Esophagus squamous epithelium (tissue), 5 donors: Measurements from ENCODE around the gene HLCS. TPM values are rescaled to one million over a fixed set of nuclear protein-coding genes. Genes with fewer than 3 reads are reported as not detected.

Experiments
- DNase-seq: peaks from one replicate; lab custom pipeline; 2025; lab: John Stamatoyannopoulos, UW
- H3K27ac ChIP-seq, 4 donors: fragments of 200-600 bp; sonication (generic); one replicate each; pipeline ENCODE4 v1.5.1; 2016 to 2019; ENCODE audit warnings: mild to moderate bottlenecking in 1 of 4
- H3K27me3 ChIP-seq, 4 donors: fragments of 200-600 bp; sonication (generic); 1 replicate in 3 of 4; 2 replicates in 1 of 4; pipeline versions ENCODE4 v1.5.1 to v1.6.0; 2017 to 2021; ENCODE audit warnings: antibody characterized with exemption in 1 of 4
- H3K36me3 ChIP-seq, 3 donors: fragments of 200-600 bp; sonication (generic); one replicate each; pipeline ENCODE4 v1.5.1; 2016 to 2019
- H3K4me1 ChIP-seq, 3 donors: fragments of 200-600 bp; sonication (generic); one replicate each; pipeline ENCODE4 v1.5.1; 2017 to 2019
- H3K4me3 ChIP-seq, 4 donors: fragments of 200-600 bp; sonication (generic); 1 replicate in 3 of 4; 2 replicates in 1 of 4; pipeline ENCODE4 v1.5.1; 2016 to 2019; ENCODE audit warnings: mild to moderate bottlenecking in 2 of 4, moderate library complexity in 1 of 4
- H3K9me3 ChIP-seq, 3 donors: fragments of 200-600 bp; sonication (generic); one replicate each; pipeline ENCODE4 v1.5.1; 2016 to 2019
- POLR2A ChIP-seq, 4 donors: fragments of 450-650 bp; IDR thresholded peaks; one replicate each; pipeline ENCODE4 v1.6.1; 2017; ENCODE audit warnings: antibody characterized with exemption in 4 of 4, mild to moderate bottlenecking in 4 of 4, moderate library complexity in 3 of 4
- WGBS, 2 donors: methylation state at CpG; one replicate each; pipeline ENCODE4 v1.1.5; 2018; 5-methylcytosine and 5-hydroxymethylcytosine counted together
- intact Hi-C: fragments of 100-400 bp; cut with DNase I; formaldehyde crosslinking; loops from one replicate; pipeline ENCODE4 v1.15.0; 2022
- total RNA-seq, 4 donors: library from RNA; depleted of rRNA; stranded (reverse); fragments of >200 nt; gene quantifications; one replicate each; pipeline ENCODE4 v1.1.0, GENCODE V29; 2016
- TF ChIP-seq, protein P1 (sequence below), 6 experiments: fragments of 450-650 bp in 4 of 6; fragments of 200-600 bp in 2 of 6; sonication (generic) in 2 of 6; IDR thresholded peaks; one replicate each; pipeline ENCODE4 v1.5.1; 2016 to 2019; ENCODE audit warnings: antibody characterized with exemption in 6 of 6, mild to moderate bottlenecking in 4 of 6, moderate library complexity in 4 of 6
- donor health status: DM: yes; HTN: yes; CAD: no.

The HLCS gene
- total RNA-seq, 4 donors from 2014 or later = 6.3 to 19.5 (median 13.5) TPM

DNA sequence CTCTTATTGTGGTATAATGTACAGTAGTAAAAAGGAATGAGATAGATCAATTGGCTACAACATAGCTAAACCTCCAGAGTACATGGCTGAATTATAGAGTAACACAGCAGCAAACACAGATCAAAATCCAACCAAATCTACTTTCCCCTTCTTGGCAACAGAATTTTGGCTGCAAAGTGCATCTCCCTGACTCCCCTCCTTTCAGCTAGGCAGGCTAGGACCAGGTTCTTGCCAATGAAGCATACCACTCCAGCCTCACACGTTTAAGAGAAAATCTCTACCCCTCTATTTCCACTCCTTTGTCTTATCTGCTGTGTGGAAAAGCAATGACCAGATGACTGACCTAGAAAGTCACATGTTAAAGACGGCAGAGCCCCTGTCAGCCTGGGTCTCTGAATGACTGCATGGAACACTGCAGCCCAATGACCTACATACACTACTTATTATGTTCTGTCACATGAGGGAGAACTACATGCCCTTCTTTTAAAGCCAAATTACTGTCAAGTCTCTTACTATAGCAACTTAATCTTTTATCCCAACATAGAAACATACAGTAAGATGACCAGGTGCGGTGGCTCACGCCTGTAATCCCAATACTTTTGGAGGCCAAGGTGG is 99.1 kb downstream of the HLCS start:
- intact Hi-C loops = no loop called here
- WGBS, 2 donors = 76% methylated on average over 4 of the region's 4 CpGs
- Histone ChIP-seq H3K36me3 (no peaks in the 10 kb centered on the region), H3K27ac (no peak overlapping the region), H3K9me3 (no peaks in the 10 kb centered on the region), H3K4me1 (no peaks in the 10 kb centered on the region), H3K4me3 (no peak overlapping the region), H3K27me3 (no peaks in the 10 kb centered on the region)
- no peak for DNase-seq
- no peak for TF ChIP-seq POLR2A (IDR thresholded peaks at IDR 0.05)

DNA sequence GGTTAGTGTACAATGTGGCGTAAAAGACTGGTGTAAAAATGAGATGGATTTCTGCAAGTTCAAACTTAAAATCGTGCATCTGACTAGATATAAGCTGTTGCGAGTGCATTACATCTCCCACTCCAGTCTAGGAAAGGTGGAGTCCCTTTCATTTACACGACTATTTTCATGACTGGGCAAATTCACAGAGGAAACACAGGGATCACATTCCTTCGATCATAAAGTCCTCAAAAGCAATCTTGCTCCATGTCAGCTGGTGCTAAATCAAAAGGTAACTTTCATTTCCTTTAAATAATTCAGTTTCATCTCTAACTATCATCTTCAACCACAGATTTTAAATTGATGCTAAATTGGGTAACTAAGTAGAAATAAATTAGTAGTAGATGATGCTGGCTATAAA is 100.0 kb downstream of the HLCS start:
- DNase-seq = no peak
- Histone ChIP-seq H3K4me1 (no peaks in the 10 kb centered on the region), H3K27ac (no peak overlapping the region), H3K9me3 (no peaks in the 10 kb centered on the region), H3K4me3 (no peak overlapping the region), H3K36me3 (no peaks in the 10 kb centered on the region), H3K27me3 (no peaks in the 10 kb centered on the region)
- no peak for TF ChIP-seq POLR2A (IDR thresholded peaks at IDR 0.05)
- TF ChIP-seq, protein P1, sequence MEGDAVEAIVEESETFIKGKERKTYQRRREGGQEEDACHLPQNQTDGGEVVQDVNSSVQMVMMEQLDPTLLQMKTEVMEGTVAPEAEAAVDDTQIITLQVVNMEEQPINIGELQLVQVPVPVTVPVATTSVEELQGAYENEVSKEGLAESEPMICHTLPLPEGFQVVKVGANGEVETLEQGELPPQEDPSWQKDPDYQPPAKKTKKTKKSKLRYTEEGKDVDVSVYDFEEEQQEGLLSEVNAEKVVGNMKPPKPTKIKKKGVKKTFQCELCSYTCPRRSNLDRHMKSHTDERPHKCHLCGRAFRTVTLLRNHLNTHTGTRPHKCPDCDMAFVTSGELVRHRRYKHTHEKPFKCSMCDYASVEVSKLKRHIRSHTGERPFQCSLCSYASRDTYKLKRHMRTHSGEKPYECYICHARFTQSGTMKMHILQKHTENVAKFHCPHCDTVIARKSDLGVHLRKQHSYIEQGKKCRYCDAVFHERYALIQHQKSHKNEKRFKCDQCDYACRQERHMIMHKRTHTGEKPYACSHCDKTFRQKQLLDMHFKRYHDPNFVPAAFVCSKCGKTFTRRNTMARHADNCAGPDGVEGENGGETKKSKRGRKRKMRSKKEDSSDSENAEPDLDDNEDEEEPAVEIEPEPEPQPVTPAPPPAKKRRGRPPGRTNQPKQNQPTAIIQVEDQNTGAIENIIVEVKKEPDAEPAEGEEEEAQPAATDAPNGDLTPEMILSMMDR (IDR thresholded peaks at IDR 0.05) = no peak
- WGBS, 2 donors = 80 to 85% methylated on average over 5 of the region's 5 CpGs
- intact Hi-C loops = no loop called here

DNA sequence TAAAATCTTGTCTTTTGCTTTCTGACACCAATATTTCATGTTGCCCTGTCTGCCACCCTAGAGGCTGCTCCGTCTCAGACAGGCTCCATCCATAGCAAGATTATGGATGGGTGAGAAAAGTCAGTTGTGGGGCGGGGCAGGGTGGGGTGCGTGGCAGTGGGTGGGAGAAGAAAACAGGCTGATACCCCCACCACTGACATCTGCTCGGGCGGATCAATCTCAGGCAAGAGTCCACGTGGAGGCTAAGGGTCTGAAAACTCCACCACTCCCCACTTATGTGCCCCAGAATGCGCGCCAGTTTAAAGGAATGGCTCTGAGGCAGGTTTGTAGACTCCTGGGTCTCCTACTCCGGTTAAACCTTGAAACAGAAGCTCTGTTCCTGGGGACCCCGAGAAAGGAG is 101.5 kb downstream of the HLCS start:
- 86 to 90% methylated on average over 8 to 9 of the region's 10 CpGs for WGBS, 2 donors
- no peaks in the 10 kb centered on the region for H3K36me3 ChIP-seq
- H3K9me3 ChIP-seq = no peaks in the 10 kb centered on the region
- no peak overlapping the region for H3K27ac ChIP-seq
- no peak for TF ChIP-seq POLR2A (IDR thresholded peaks at IDR 0.05)
- TF ChIP-seq, protein P1 (IDR thresholded peaks at IDR 0.05) = no peak
- no peaks in the 10 kb centered on the region for H3K27me3 ChIP-seq
- no peak for DNase-seq
- intact Hi-C loops = no loop called here
- no peak overlapping the region for H3K4me3 ChIP-seq
- H3K4me1 ChIP-seq = peaks cover 0 to 6% (median 0%) of the 10 kb centered on the region in 3 donors

DNA sequence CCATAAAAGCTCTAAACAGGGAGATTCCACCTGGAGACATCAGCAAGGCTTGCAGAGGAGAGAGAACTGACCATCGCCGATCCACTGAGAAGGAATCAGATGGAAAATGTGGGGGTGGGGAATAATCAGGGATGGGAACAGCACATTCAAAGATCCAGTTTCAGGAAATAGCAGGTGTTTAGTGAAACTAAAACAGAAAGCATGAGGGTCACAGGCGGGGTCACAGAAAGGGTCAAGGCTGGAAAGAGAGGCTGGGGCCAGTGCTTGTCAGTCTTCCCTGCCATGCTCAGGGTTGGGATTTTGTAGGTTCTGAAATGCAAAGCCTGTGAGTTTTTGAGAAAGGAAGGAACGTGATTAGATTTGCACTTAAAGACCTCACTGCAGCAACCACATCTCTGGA is 103.2 kb downstream of the HLCS start:
- no peak for DNase-seq
- Histone ChIP-seq H3K27ac (no peak overlapping the region), H3K9me3 (no peaks in the 10 kb centered on the region), H3K4me1 (peaks cover 0 to 14% (median 3%) of the 10 kb centered on the region in 3 donors), H3K27me3 (no peaks in the 10 kb centered on the region), H3K36me3 (no peaks in the 10 kb centered on the region), H3K4me3 (no peak overlapping the region)
- 91 to 93% methylated on average over 4 of the region's 4 CpGs for WGBS, 2 donors
- intact Hi-C loops = no loop called here
- no peak for TF ChIP-seq POLR2A (IDR thresholded peaks at IDR 0.05)
- TF ChIP-seq, protein P1 (IDR thresholded peaks at IDR 0.05) = no peak

DNA sequence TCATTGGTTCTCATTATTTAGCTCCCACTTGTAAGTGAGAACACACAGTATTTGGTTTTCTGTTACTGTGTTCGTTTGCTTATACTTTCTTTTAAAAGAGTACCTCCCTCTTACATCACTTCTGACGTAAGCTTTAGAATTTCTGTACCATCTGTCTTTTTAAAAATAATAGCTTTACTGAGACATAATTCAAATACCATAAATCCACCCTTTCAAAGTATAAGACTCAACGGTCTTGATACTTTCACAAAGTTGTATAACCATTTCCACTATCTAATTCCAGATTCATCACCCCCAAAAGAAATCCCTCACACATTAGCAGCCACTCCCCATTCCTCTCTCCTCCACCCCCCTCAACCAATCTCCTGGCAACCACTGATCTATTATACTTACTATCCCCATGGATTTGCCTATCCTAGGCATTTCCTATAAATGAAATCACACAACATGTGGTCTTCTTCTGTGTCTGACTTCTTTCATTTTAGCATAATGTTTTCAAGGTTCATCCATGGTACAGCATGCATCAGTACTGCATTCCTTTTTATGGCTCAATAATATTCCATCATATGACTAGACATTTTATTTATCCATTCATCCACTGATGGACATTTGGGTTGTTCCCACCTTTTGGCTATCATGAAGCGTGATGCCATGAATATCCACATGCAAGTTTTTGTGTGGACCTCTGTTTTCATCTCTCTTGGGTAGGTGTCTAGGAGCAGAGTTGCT is 104.7 kb downstream of the HLCS start:
- no peaks in the 10 kb centered on the region for H3K9me3 ChIP-seq
- TF ChIP-seq, protein P1 (IDR thresholded peaks at IDR 0.05) = no peak
- no peak for TF ChIP-seq POLR2A (IDR thresholded peaks at IDR 0.05)
- intact Hi-C loops = no loop called here

More for the DNA sequence above, 104.7 kb downstream of the HLCS start:
- Histone ChIP-seq H3K27me3 (no peaks in the 10 kb centered on the region), H3K4me1 (peaks cover 0 to 14% (median 3%) of the 10 kb centered on the region in 3 donors), H3K36me3 (no peaks in the 10 kb centered on the region), H3K4me3 (no peak overlapping the region), H3K27ac (no peak overlapping the region)
- 82 to 87% methylated on average over 4 of the region's 4 CpGs for WGBS, 2 donors
- DNase-seq = no peak
